Measurements from ENCODE around the gene JAZF1.

JAZF1 gene

GRCh38 chr7:27870595-27870994 lies 310.0 kb downstream of the JAZF1 start:
- Histone ChIP-seq H3K4me3 (replicated peaks; ENCODE audit: insufficient read depth, low read length) (no peak overlapping the region), H3K27me3 (ENCODE audit: insufficient read depth, poor library complexity, severe bottlenecking) (no peaks in the 10 kb centered on the region), H3K27ac (replicated peaks) (no peak overlapping the region)
- no peak for DNase-seq (ENCODE audit: low read depth in 1 of 2, low spot score in 1 of 2)
- TF ChIP-seq SPI1 (IDR thresholded peaks at IDR 0.05; ENCODE audit: borderline replicate concordance, low read depth) (no peak), CTCF (IDR thresholded peaks at IDR 0.05; ENCODE audit: insufficient read depth, low read length) (no peak)
- TF ChIP-seq, protein P1, sequence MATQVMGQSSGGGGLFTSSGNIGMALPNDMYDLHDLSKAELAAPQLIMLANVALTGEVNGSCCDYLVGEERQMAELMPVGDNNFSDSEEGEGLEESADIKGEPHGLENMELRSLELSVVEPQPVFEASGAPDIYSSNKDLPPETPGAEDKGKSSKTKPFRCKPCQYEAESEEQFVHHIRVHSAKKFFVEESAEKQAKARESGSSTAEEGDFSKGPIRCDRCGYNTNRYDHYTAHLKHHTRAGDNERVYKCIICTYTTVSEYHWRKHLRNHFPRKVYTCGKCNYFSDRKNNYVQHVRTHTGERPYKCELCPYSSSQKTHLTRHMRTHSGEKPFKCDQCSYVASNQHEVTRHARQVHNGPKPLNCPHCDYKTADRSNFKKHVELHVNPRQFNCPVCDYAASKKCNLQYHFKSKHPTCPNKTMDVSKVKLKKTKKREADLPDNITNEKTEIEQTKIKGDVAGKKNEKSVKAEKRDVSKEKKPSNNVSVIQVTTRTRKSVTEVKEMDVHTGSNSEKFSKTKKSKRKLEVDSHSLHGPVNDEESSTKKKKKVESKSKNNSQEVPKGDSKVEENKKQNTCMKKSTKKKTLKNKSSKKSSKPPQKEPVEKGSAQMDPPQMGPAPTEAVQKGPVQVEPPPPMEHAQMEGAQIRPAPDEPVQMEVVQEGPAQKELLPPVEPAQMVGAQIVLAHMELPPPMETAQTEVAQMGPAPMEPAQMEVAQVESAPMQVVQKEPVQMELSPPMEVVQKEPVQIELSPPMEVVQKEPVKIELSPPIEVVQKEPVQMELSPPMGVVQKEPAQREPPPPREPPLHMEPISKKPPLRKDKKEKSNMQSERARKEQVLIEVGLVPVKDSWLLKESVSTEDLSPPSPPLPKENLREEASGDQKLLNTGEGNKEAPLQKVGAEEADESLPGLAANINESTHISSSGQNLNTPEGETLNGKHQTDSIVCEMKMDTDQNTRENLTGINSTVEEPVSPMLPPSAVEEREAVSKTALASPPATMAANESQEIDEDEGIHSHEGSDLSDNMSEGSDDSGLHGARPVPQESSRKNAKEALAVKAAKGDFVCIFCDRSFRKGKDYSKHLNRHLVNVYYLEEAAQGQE (IDR thresholded peaks at IDR 0.05; ENCODE audit: insufficient replicate concordance, low read depth), result no peak

DNA sequence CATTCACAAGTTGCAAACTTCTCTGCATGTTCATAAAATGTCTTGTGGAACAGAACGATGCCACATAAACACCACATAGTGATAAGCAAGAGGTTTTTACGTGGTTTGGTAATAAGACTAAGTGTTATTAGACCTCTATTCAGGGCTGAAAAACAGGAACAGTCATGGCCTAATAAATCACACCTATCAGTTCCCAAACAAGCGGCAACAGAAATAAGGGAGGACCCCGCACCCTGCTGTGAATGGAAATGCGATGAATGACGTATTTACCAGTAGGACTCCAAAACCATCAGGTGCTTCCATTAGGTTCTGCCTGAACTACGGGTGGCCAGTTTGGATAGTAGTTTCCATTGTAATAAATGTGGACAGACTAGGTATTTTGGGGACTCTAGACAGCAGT lies 311.5 kb downstream of the JAZF1 start:
- no peak for DNase-seq (ENCODE audit: low read depth in 1 of 2, low spot score in 1 of 2)
- no peak for TF ChIP-seq GABPA (IDR thresholded peaks at IDR 0.05; ENCODE audit: low read depth)
- TF ChIP-seq CTCF (IDR thresholded peaks at IDR 0.05; ENCODE audit: insufficient read depth, low read length), result no peak
- TF ChIP-seq SPI1 (IDR thresholded peaks at IDR 0.05; ENCODE audit: borderline replicate concordance, low read depth), result no peak
- TF ChIP-seq, protein P1 (IDR thresholded peaks at IDR 0.05; ENCODE audit: insufficient replicate concordance, low read depth), result no peak
- no peak for TF ChIP-seq POLR2AphosphoS5 (IDR thresholded peaks at IDR 0.05; ENCODE audit: low read depth)
- Histone ChIP-seq H3K27me3 (ENCODE audit: insufficient read depth, poor library complexity, severe bottlenecking) (no peaks in the 10 kb centered on the region), H3K27ac (replicated peaks) (no peak overlapping the region), H3K4me3 (replicated peaks; ENCODE audit: insufficient read depth, low read length) (no peak overlapping the region)

GRCh38 chr7:27868131-27868550 lies 312.5 kb downstream of the JAZF1 start:
- Histone ChIP-seq H3K27me3 (ENCODE audit: insufficient read depth, poor library complexity, severe bottlenecking) (no peaks in the 10 kb centered on the region), H3K4me3 (replicated peaks; ENCODE audit: insufficient read depth, low read length) (no peak overlapping the region), H3K27ac (replicated peaks) (no peak overlapping the region)
- no peak for TF ChIP-seq POLR2AphosphoS5 (IDR thresholded peaks at IDR 0.05; ENCODE audit: low read depth)
- no peak for TF ChIP-seq CTCF (IDR thresholded peaks at IDR 0.05; ENCODE audit: insufficient read depth, low read length)
- TF ChIP-seq, protein P1 (IDR thresholded peaks at IDR 0.05; ENCODE audit: insufficient replicate concordance, low read depth), result no peak
- no peak for TF ChIP-seq SPI1 (IDR thresholded peaks at IDR 0.05; ENCODE audit: borderline replicate concordance, low read depth)
- TF ChIP-seq GABPA (IDR thresholded peaks at IDR 0.05; ENCODE audit: low read depth), result no peak
- no peak for DNase-seq (ENCODE audit: low read depth in 1 of 2, low spot score in 1 of 2)

All from HL-60 (cell line).